ENCODE measurements around the gene SIRPA.

GRCh38 chr20:1861996-1862662 is 33.1 kb upstream of the SIRPA start:
- no peak for TF ChIP-seq MYBL2 (CRISPR knock-in tag; IDR thresholded peaks at IDR 0.05)
- no peak for TF ChIP-seq HMGXB4 (CRISPR knock-in tag; IDR thresholded peaks at IDR 0.05)
- no peak for TF ChIP-seq CBFB (CRISPR knock-in tag; IDR thresholded peaks at IDR 0.05; ENCODE audit: low read depth)
